K562 (cell line): ENCODE measurements around the gene SLC26A6. TPM values are rescaled to one million over a fixed set of nuclear protein-coding genes. Genes with fewer than 3 reads are reported as not detected.

ENCODE experiments used
- BMI1 ChIP-seq: fragments of 150-350 bp; IDR thresholded peaks from 2 replicates; pipeline ENCODE4 v1.6.1; 2014; ENCODE audit warnings: low read length
- C11orf30 ChIP-seq: fragments of 450-650 bp; IDR thresholded peaks from 2 replicates; pipeline ENCODE4 v1.6.1; 2016; ENCODE audit warnings: low read depth, mild to moderate bottlenecking
- FIP1L1 ChIP-seq: fragments of 200-400 bp; formaldehyde crosslinking; IDR thresholded peaks from 2 replicates; pipeline ENCODE4 v1.6.1; 2018; ENCODE audit warnings: mild to moderate bottlenecking, low read depth, low read length; ENCODE audit not compliant: poor library complexity, severe bottlenecking
- FOXM1 ChIP-seq, 2 experiments: fragments of 450-650 bp in 1 of 2; sonication (generic) in 1 of 2; formaldehyde crosslinking in 1 of 2; IDR thresholded peaks; 2 replicates each; pipeline versions ENCODE4 v1.6.1 to v1.9.0; 2017 to 2022; ENCODE audit warnings: low read depth in 2 of 2, mild to moderate bottlenecking in 2 of 2, missing genetic modification reagents in 1 of 2, moderate library complexity in 1 of 2
- HSF4 ChIP-seq: fragments of 250-450 bp; sonication (Bioruptor Pico); IDR thresholded peaks from 2 replicates; pipeline ENCODE4 v2.1.2; 2022; ENCODE audit warnings: mild to moderate bottlenecking, moderate library complexity, borderline replicate concordance
- KLF6 ChIP-seq: fragments of 250-450 bp; sonication (Bioruptor Pico); IDR thresholded peaks from 2 replicates; pipeline ENCODE4 v1.4.0; 2020; ENCODE audit warnings: mild to moderate bottlenecking, moderate library complexity, borderline replicate concordance
- MAFK ChIP-seq: IDR thresholded peaks from 2 replicates; pipeline ENCODE4 v1.6.1; 2011; ENCODE audit warnings: low read length, improper control_type of control experiment
- MEF2A ChIP-seq: IDR thresholded peaks from 2 replicates; pipeline ENCODE4 v1.6.1; 2011; ENCODE audit warnings: low read depth, mild to moderate bottlenecking, low read length, moderate library complexity; ENCODE audit not compliant: control insufficient read depth
- NCOR1 ChIP-seq: fragments of 450-650 bp; IDR thresholded peaks from 2 replicates; pipeline ENCODE4 v1.6.1; 2016; ENCODE audit warnings: mild to moderate bottlenecking, moderate library complexity
- RCOR1 ChIP-seq, 2 experiments: IDR thresholded peaks; 2 replicates each; pipeline ENCODE4 v1.6.1; 2012; ENCODE audit warnings: low read depth in 2 of 2, low read length in 2 of 2, borderline replicate concordance in 1 of 2, improper control_type of control experiment in 1 of 2
- SRSF1 ChIP-seq: fragments of 200-400 bp; formaldehyde crosslinking; IDR thresholded peaks from 2 replicates; pipeline ENCODE4 v1.6.1; 2017; ENCODE audit warnings: mild to moderate bottlenecking, low read depth, low read length, moderate library complexity
- ZEB2 ChIP-seq: fragments of 450-650 bp; IDR thresholded peaks from 2 replicates; pipeline ENCODE4 v1.6.1; 2016
- ZKSCAN1 ChIP-seq: fragments of 150-350 bp; IDR thresholded peaks from 2 replicates; pipeline ENCODE4 v1.6.1; 2016; ENCODE audit warnings: low read depth, low read length
- ZNF12 ChIP-seq: sonication (generic); formaldehyde crosslinking; IDR thresholded peaks from 2 replicates; pipeline ENCODE4 v1.4.0; 2020; ENCODE audit warnings: mild to moderate bottlenecking, missing genetic modification reagents
- ZNF146 ChIP-seq: IDR thresholded peaks from one replicate; pipeline ENCODE4 v1.6.1; 2018; ENCODE audit warnings: missing compliant biosample characterization; ENCODE audit not compliant: unreplicated experiment
- ZNF282 ChIP-seq: sonication (generic); formaldehyde crosslinking; IDR thresholded peaks from 2 replicates; pipeline ENCODE4 v1.8.1; 2023; ENCODE audit warnings: missing genetic modification reagents
- ZNF311 ChIP-seq: fragments of 250-450 bp; sonication (Bioruptor Pico); IDR thresholded peaks from 2 replicates; pipeline ENCODE4 v1.4.0; 2020; ENCODE audit warnings: mild to moderate bottlenecking, moderate library complexity
- ZNF384 ChIP-seq: IDR thresholded peaks from 2 replicates; pipeline ENCODE4 v1.6.1; 2012; ENCODE audit warnings: low read depth, low read length, improper control_type of control experiment
- polyA plus RNA-seq, 8 experiments: library from polyadenylated mRNA; depleted of rRNA in 4 of 8; stranded (reverse) in 5 of 8; unstranded in 3 of 8; fragments of >200 nt; fragmentation: Nextera tagmentation in 2 of 8; fragmentation: Illumina TruSeq in 1 of 8; extraction: Ambion mirVana in 2 of 8; extraction: Trizol in 1 of 8; gene quantifications; 2 replicates each; pipeline versions ENCODE4 v1.2.1 to v1.2.3, GENCODE V29; 2011 to 2014; ENCODE audit warnings: inconsistent platforms in 1 of 8, missing spikeins in 1 of 8
- total RNA-seq, 7 experiments: library from RNA; depleted of rRNA in 6 of 7; stranded (reverse); fragments of >200 nt in 6 of 7; fragmentation: Illumina TruSeq in 2 of 7; extraction: Trizol in 2 of 7; gene quantifications; 2 replicates each; pipeline versions ENCODE4 v1.2.1 to v1.2.3, GENCODE V29; 2011 to 2021; ENCODE audit warnings: low replicate concordance in 1 of 7
- TF ChIP-seq, protein P1 (sequence below): sonication (generic); formaldehyde crosslinking; IDR thresholded peaks from 2 replicates; pipeline ENCODE4 v1.8.0; 2022; ENCODE audit warnings: missing genetic modification reagents, mild to moderate bottlenecking, borderline replicate concordance
- TF ChIP-seq, protein P2 (sequence below), 2 experiments: fragments of 150-350 bp in 1 of 2; IDR thresholded peaks; 2 replicates each; pipeline ENCODE4 v1.6.1; 2012 to 2016; ENCODE audit warnings: low read depth in 2 of 2, low read length in 2 of 2, mild to moderate bottlenecking in 1 of 2, moderate library complexity in 1 of 2
- TF ChIP-seq, protein P3 (sequence below): fragments of 450-650 bp; IDR thresholded peaks from 2 replicates; pipeline ENCODE4 v1.6.1; 2016

The SLC26A6 gene
- total and polyA plus RNA-seq, 9 of the 15 experiments (the other 6 are each of a cell fraction or from before 2014, with no cell fraction given): 2.1 to 27.2 (median 14.8) TPM

DNA sequence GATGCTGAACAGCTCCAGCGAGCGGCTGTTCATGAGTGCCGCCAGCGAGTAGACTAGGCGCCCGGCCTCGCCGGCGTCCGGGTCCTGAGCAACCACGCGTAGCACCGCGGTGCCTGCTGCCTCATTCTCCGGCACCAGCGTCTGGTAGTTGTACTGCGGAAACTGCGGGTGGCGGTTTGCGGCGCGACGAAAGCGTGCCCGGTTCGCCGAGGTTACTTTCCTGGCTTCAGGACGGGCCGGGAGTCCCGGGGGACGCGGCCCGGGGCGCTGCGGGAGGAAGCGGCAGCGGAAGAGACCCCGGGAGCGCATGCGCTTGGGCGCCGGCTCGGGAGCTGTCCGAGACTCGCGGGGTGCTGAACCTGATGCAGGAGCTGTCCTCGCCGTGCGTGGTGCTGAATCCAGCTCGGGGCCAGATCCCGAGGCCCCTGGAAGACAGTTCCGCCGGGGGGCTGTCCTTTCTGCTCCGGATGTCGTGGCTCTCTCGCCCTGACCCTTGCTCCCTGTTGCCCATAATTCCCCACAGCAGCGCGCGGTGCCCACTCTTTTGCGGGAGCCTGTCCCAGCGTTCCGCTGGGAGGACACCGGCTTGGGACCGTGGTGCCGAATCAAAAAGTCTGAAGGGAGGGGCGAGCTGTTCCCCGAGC, 26.4 kb upstream of the SLC26A6 start (continued):
- TF ChIP-seq ZNF311 (CRISPR knock-in tag) (peak; percentile 61; the same call in 1 of the 2 replicates), ZEB2 (no peak), FOXM1 (IDR thresholded peaks at IDR 0.05; ENCODE audit: low read depth) (no peak), FOXM1 (CRISPR knock-in tag; IDR thresholded peaks at IDR 0.05; ENCODE audit: low read depth) (peak; percentile 99), ZNF12 (peak; percentile 92), KLF6 (CRISPR knock-in tag) (peak; percentile 62; the same call in 1 of the 2 replicates), MEF2A (no peak), C11orf30 (no peak), ZKSCAN1 (no peak; the same call in 1 of the 2 replicates), BMI1 (no peak), SRSF1 (no peak), ZNF282 (CRISPR knock-in tag) (peak; percentile 98), RCOR1 (IDR thresholded peaks at IDR 0.05; ENCODE audit: borderline replicate concordance in 1 of 2, low read depth in 2 of 2, low read length in 2 of 2) (peak in 1 of 2 experiments; percentile 93; a peak in 2 of 4 replicates), HSF4 (CRISPR knock-in tag) (no peak), ZNF146 (peak; percentile 91), FIP1L1 (peak; percentile 14), NCOR1 (no peak), ZNF384 (no peak), MAFK (no peak)
- TF ChIP-seq, protein P1, sequence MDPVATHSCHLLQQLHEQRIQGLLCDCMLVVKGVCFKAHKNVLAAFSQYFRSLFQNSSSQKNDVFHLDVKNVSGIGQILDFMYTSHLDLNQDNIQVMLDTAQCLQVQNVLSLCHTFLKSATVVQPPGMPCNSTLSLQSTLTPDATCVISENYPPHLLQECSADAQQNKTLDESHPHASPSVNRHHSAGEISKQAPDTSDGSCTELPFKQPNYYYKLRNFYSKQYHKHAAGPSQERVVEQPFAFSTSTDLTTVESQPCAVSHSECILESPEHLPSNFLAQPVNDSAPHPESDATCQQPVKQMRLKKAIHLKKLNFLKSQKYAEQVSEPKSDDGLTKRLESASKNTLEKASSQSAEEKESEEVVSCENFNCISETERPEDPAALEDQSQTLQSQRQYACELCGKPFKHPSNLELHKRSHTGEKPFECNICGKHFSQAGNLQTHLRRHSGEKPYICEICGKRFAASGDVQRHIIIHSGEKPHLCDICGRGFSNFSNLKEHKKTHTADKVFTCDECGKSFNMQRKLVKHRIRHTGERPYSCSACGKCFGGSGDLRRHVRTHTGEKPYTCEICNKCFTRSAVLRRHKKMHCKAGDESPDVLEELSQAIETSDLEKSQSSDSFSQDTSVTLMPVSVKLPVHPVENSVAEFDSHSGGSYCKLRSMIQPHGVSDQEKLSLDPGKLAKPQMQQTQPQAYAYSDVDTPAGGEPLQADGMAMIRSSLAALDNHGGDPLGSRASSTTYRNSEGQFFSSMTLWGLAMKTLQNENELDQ: peak; percentile 99
- TF ChIP-seq, protein P2, sequence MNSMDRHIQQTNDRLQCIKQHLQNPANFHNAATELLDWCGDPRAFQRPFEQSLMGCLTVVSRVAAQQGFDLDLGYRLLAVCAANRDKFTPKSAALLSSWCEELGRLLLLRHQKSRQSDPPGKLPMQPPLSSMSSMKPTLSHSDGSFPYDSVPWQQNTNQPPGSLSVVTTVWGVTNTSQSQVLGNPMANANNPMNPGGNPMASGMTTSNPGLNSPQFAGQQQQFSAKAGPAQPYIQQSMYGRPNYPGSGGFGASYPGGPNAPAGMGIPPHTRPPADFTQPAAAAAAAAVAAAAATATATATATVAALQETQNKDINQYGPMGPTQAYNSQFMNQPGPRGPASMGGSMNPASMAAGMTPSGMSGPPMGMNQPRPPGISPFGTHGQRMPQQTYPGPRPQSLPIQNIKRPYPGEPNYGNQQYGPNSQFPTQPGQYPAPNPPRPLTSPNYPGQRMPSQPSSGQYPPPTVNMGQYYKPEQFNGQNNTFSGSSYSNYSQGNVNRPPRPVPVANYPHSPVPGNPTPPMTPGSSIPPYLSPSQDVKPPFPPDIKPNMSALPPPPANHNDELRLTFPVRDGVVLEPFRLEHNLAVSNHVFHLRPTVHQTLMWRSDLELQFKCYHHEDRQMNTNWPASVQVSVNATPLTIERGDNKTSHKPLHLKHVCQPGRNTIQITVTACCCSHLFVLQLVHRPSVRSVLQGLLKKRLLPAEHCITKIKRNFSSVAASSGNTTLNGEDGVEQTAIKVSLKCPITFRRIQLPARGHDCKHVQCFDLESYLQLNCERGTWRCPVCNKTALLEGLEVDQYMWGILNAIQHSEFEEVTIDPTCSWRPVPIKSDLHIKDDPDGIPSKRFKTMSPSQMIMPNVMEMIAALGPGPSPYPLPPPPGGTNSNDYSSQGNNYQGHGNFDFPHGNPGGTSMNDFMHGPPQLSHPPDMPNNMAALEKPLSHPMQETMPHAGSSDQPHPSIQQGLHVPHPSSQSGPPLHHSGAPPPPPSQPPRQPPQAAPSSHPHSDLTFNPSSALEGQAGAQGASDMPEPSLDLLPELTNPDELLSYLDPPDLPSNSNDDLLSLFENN (IDR thresholded peaks at IDR 0.05; ENCODE audit: low read depth in 2 of 2, low read length in 2 of 2): no peak
- TF ChIP-seq, protein P3, sequence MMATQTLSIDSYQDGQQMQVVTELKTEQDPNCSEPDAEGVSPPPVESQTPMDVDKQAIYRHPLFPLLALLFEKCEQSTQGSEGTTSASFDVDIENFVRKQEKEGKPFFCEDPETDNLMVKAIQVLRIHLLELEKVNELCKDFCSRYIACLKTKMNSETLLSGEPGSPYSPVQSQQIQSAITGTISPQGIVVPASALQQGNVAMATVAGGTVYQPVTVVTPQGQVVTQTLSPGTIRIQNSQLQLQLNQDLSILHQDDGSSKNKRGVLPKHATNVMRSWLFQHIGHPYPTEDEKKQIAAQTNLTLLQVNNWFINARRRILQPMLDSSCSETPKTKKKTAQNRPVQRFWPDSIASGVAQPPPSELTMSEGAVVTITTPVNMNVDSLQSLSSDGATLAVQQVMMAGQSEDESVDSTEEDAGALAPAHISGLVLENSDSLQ: no peak
